Lower lobe of right lung (tissue), 2 donors: ENCODE results near the gene ANKRD55. TPM values are rescaled to one million over a fixed set of nuclear protein-coding genes. Genes with fewer than 3 reads are reported as not detected.

Experiments used
- ATAC-seq, 2 donors: fragments of 200-7000 bp; cut with Tn5 transposase; one replicate each; pipeline ENCODE4 v1.9.1; 2020 to 2022; ENCODE audit warnings: mild to moderate bottlenecking in 2 of 2, moderate library complexity in 2 of 2
- DNase-seq: peaks from one replicate; pipeline ENCODE4 v3.0.0-alpha.2; 2020
- H3K27ac ChIP-seq: fragments of 200-600 bp; one replicate; pipeline ENCODE4 v1.8.0; 2022
- H3K27me3 ChIP-seq: fragments of 200-600 bp; one replicate; pipeline ENCODE4 v1.8.0; 2022; ENCODE audit warnings: low read depth
- H3K36me3 ChIP-seq: fragments of 200-600 bp; one replicate; pipeline ENCODE4 v1.8.0; 2022; ENCODE audit warnings: mild to moderate bottlenecking
- H3K4me1 ChIP-seq: fragments of 200-600 bp; one replicate; pipeline ENCODE4 v1.8.0; 2022
- H3K4me3 ChIP-seq: fragments of 200-600 bp; one replicate; pipeline ENCODE4 v1.8.0; 2022; ENCODE audit warnings: mild to moderate bottlenecking
- H3K9me3 ChIP-seq: fragments of 200-600 bp; one replicate; pipeline ENCODE4 v1.8.0; 2022
- CTCF ChIP-seq: fragments of 200-600 bp; IDR thresholded peaks from one replicate; pipeline ENCODE4 v1.8.0; 2022; ENCODE audit warnings: antibody characterized with exemption, mild to moderate bottlenecking
- intact Hi-C: fragments of 100-400 bp; cut with DNase I; formaldehyde crosslinking; loops from one replicate; pipeline ENCODE4 v1.11.0; 2022
- total RNA-seq: library from RNA; stranded (reverse); fragmentation: NEBNext Ultra II Directional; extraction: Animal tissue kit (Norgen Biotek cat#: 25700); gene quantifications from one replicate; pipeline ENCODE4 v1.2.1, GENCODE V29; 2021
- donor health status: DM: no; HTN: yes; CAD: no; lungs with severe emphysema.

Gene ANKRD55
- total RNA-seq, 1 donor from 2014 or later = 0.41 TPM

DNA sequence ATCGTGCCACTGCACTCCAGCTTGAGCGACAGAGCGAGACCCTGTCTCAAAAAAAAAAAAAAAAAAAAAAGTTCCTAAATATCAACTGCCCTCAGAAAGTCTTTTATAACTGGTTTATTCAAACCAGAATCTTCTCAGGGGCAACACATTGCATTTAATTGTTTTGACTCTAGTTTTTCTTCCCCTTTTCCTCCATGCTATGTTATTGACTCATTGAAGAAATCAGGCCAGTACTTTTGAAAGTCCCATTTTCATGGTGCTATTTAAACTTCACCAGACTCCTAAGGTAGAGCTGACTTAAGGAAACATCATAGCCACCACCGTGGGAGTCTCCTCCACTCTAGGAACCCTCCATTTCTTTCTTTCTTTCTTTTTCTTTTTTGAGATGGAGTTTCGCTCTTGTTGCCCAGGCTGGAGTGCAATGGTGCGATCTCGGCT lies 155.3 kb downstream of the ANKRD55 start:
- no peak overlapping the region for H3K27ac ChIP-seq
- ATAC-seq (no peak), DNase-seq (no peak)
- no peak overlapping the region for H3K4me3 ChIP-seq
- no peaks in the 10 kb centered on the region for H3K36me3 ChIP-seq
- no peaks in the 10 kb centered on the region for H3K27me3 ChIP-seq
- H3K4me1 ChIP-seq = peaks cover 29% of the 10 kb centered on the region
- no peak for TF ChIP-seq CTCF
- intact Hi-C loops = no loop called here
- no peaks in the 10 kb centered on the region for H3K9me3 ChIP-seq

DNA sequence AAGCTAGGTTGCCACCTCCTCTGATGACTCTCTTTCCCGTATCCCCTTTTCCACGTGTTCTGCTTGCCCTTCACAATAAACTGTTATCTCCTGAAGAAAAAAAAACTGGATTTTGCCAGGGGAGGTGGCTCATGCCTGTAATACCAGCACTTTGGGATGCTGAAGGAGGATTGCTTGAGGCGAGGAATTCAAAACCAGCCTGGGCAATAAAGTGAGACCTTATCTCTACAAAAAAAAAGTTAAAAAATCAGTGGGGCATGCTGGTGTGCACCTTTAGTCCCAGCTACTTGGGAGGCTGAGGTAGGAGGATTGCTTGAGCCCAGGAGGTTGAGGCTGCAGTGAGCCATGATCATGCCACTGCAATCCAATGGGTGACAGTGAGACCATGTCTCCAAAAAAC lies 156.6 kb downstream of the ANKRD55 start:
- Histone ChIP-seq H3K27me3 (no peaks in the 10 kb centered on the region), H3K36me3 (no peaks in the 10 kb centered on the region), H3K4me3 (no peak overlapping the region), H3K4me1 (peaks cover 36% of the 10 kb centered on the region), H3K27ac (no peak overlapping the region), H3K9me3 (no peaks in the 10 kb centered on the region)
- DNase-seq (no peak), ATAC-seq (no peak)
- intact Hi-C loops = no loop called here
- no peak for TF ChIP-seq CTCF

DNA sequence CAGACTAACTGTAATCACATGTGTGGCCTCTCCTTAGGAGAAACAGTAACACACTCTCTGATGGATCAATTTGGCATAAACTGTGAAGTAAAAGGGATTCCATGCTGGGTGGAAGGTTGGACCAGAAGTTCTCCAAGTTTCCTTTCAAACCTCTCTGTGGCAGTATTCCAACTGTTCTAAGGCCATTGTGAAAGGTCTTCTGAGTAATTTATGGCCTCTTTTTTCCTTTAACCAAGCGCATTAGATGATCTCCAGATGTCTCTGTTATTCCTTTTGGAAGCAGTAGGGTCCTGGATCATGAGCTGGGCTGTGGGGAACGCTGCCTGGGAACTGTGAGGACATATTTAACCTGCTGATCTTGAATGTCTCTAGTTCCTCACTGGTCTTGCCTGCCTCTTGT lies 157.8 kb downstream of the ANKRD55 start:
- Histone ChIP-seq H3K4me3 (no peak overlapping the region), H3K9me3 (no peaks in the 10 kb centered on the region), H3K4me1 (peaks cover 38% of the 10 kb centered on the region), H3K27ac (peak overlapping the region; percentile 60), H3K27me3 (no peaks in the 10 kb centered on the region), H3K36me3 (no peaks in the 10 kb centered on the region)
- intact Hi-C loops = no loop called here
- ATAC-seq (peak; percentile 48 to 69), DNase-seq (no peak)
- no peak for TF ChIP-seq CTCF

GRCh38 chr5:56072863-56073766 lies 160.0 kb downstream of the ANKRD55 start:
- Histone ChIP-seq H3K36me3 (no peaks in the 10 kb centered on the region), H3K4me3 (no peak overlapping the region), H3K9me3 (no peaks in the 10 kb centered on the region), H3K27me3 (no peaks in the 10 kb centered on the region), H3K27ac (no peak overlapping the region), H3K4me1 (peaks cover 28% of the 10 kb centered on the region)
- TF ChIP-seq CTCF = no peak
- ATAC-seq (no peak), DNase-seq (no peak)
- intact Hi-C loops = no loop called here

- no peak for TF ChIP-seq CTCF
- Histone ChIP-seq H3K4me3 (no peak overlapping the region), H3K9me3 (no peaks in the 10 kb centered on the region), H3K4me1 (peaks cover 20% of the 10 kb centered on the region), H3K36me3 (no peaks in the 10 kb centered on the region), H3K27ac (peak overlapping the region; percentile 26), H3K27me3 (no peaks in the 10 kb centered on the region)
- ATAC-seq (no peak), DNase-seq (no peak)
- intact Hi-C loops = no loop called here
Measured at GRCh38 chr5:56071470-56071869, 161.7 kb downstream of the ANKRD55 start.
